HUES48 (cell line): ENCODE results near the gene IL6ST.
"Not testable (repeated sequence)": the region's sequence is repeated elsewhere in the genome, so short reads cannot be mapped to it uniquely, and the experiment has no call there.

Source experiments
- H3K27ac ChIP-seq: one replicate; pipeline ENCODE4 v1.7.0; 2013; ENCODE audit warnings: low read depth, low read length, inconsistent platforms
- H3K27me3 ChIP-seq: 2 replicates; pipeline ENCODE4 v1.6.1; 2013; ENCODE audit warnings: mild to moderate bottlenecking, low read length; ENCODE audit not compliant: control insufficient read depth, insufficient read depth
- H3K36me3 ChIP-seq: 2 replicates; pipeline ENCODE4 v1.6.1; 2013; ENCODE audit warnings: low read length; ENCODE audit not compliant: control insufficient read depth, insufficient read depth
- H3K4me1 ChIP-seq: 2 replicates; pipeline ENCODE4 v1.6.1; 2013; ENCODE audit warnings: mild to moderate bottlenecking, low read length; ENCODE audit not compliant: control insufficient read depth, insufficient read depth
- H3K4me3 ChIP-seq: 2 replicates; pipeline ENCODE4 v1.5.1; 2013; ENCODE audit warnings: mild to moderate bottlenecking, low read depth, low read length
- H3K9ac ChIP-seq: 2 replicates; pipeline ENCODE4 v1.6.1; 2013; ENCODE audit warnings: mild to moderate bottlenecking, low read depth, low read length, moderate library complexity
- H3K9me3 ChIP-seq: 2 replicates; pipeline ENCODE4 v1.6.1; 2013; ENCODE audit warnings: low read length; ENCODE audit not compliant: control insufficient read depth, insufficient read depth

The IL6ST gene

DNA sequence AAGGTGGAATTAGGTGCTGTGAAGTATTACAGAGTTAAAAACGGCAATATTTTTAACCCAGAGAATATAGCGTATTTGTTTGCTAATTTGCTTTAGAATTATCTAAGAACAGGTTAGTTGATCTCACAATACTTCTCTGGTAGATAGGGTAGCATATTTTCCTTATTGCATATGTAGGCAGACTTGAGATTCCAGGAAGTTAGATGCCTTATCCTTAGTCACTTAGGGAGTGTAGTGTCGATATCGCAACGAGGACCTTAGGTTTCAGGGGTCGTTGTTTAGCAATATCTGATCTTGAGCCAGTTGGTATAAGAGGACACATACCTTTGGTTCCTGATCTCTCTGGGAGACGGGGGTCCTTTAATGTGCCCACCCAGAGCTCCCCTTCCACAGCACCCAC, 28.5 kb upstream of the IL6ST start:
- no peaks in the 10 kb centered on the region for H3K27me3 ChIP-seq
- no peaks in the 10 kb centered on the region for H3K4me1 ChIP-seq
- no peaks in the 10 kb centered on the region for H3K36me3 ChIP-seq
- no peak overlapping the region for H3K4me3 ChIP-seq
- H3K27ac ChIP-seq = no peak overlapping the region
- no peak overlapping the region for H3K9ac ChIP-seq
- no peaks in the 10 kb centered on the region for H3K9me3 ChIP-seq

DNA sequence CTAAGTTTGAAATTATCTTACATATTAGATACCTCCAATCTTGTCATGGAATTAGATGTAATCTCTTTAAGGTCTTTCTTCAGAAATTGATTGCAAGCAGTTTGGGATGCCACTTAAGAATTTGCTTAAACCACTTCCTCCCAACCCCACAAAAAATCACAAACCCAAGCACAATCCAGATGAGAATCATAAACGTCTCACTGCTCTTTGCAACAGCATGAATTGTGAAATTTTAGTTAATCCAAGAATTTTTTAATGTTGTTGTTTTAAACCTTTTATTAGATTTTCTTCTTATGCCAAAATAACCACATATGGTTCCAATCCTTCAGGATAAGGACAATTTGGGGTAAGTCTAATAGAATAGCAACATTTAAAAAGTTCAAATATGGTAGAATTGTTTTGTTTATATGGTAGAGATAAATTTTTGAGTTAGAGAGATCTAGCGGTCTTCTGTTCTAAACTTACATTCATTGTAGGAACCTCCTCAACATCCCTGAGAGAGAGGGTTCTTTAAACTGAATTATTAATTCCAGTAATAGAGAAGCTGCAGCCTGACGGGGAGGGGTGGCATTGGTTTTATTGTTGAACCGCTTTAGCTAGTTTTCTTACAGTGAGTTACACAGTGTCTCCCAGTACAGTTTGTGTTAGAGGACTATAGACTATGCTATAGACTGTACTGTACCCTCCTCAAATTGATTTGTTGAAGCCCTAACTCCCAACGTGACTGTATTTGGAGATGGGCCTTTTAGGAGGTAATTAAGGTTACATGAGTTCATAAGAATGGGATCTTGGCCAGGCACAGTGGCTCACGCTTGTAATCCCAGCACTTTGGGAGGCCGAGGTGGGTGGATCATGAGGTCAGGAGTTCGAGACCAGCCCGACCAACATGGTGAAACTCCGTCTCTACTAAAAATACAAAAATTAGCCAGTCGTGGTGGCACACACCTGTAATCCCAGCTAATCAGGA, 24.8 kb upstream of the IL6ST start:
- H3K4me3 ChIP-seq = no peak overlapping the region
- H3K4me1 ChIP-seq = no peaks in the 10 kb centered on the region
- H3K9ac ChIP-seq = no peak overlapping the region
- H3K27me3 ChIP-seq = no peaks in the 10 kb centered on the region
- H3K36me3 ChIP-seq = no peaks in the 10 kb centered on the region
- no peak overlapping the region for H3K27ac ChIP-seq
- peaks cover 7% of the 10 kb centered on the region for H3K9me3 ChIP-seq

DNA sequence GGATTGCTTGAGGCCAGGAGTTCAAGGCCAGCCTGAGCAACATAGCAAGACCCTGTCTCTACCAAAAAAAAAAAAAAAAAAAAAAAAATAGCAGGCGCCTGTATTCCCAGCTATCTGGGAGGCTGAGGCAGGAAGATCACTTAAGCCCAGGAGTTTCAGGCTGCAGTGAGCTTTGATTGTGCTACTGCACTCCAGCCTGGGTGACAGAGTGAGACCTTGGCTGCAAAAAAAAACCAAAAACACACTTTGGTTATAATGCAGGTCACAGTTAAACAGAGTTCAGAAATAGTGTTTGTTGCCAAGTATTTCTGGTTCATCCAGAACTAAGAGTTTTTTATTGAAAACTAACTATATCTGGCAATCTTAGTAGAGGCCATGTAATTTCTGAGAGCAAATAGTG, 24.1 kb upstream of the IL6ST start:
- Histone ChIP-seq H3K4me3 (no peak overlapping the region), H3K9ac (no peak overlapping the region), H3K27me3 (no peaks in the 10 kb centered on the region), H3K4me1 (no peaks in the 10 kb centered on the region), H3K27ac (no peak overlapping the region), H3K9me3 (peaks cover 7% of the 10 kb centered on the region), H3K36me3 (no peaks in the 10 kb centered on the region)

DNA sequence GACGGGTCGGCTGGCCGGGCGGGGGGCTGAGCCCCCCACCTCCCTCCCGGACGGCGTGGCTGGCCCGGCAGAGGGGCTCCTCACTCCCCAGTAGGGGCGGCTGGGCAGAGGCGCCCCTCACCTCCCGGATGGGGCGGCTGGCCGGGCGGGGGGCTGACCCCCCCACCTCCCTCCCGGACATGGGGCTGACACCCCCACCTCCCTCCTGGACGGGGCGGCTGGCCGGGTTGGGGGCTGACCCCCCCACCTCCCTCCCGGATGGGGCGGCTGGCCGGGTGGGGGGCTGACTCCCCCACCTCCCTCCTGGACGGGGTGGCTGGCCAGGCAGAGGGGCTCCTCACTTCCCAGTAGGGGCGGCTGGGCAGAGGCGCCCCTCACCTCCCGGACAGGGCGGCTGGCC, 19.9 kb upstream of the IL6ST start:
- not testable (repeated sequence) for H3K9ac ChIP-seq, H3K27me3 ChIP-seq, H3K36me3 ChIP-seq, H3K27ac ChIP-seq, H3K9me3 ChIP-seq, H3K4me3 ChIP-seq, H3K4me1 ChIP-seq

DNA sequence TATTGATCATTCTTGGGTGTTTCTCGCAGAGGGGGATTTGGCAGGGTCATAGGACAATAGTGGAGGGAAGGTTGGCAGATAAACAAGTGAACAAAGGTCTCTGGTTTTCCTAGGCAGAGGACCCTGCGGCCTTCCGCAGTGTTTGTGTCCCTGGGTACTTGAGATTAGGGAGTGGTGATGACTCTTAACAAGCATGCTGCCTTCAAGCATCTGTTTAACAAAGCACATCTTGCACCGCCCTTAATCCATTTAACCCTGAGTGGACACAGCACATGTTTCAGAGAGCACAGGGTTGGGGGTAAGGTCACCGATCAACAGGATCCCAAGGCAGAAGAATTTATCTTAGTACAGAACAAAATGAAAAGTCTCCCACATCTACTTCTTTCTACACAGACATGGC, 19.2 kb upstream of the IL6ST start:
- H3K9ac ChIP-seq, H3K4me1 ChIP-seq, H3K27me3 ChIP-seq, H3K36me3 ChIP-seq, H3K9me3 ChIP-seq, H3K4me3 ChIP-seq, H3K27ac ChIP-seq: not testable (repeated sequence)

DNA sequence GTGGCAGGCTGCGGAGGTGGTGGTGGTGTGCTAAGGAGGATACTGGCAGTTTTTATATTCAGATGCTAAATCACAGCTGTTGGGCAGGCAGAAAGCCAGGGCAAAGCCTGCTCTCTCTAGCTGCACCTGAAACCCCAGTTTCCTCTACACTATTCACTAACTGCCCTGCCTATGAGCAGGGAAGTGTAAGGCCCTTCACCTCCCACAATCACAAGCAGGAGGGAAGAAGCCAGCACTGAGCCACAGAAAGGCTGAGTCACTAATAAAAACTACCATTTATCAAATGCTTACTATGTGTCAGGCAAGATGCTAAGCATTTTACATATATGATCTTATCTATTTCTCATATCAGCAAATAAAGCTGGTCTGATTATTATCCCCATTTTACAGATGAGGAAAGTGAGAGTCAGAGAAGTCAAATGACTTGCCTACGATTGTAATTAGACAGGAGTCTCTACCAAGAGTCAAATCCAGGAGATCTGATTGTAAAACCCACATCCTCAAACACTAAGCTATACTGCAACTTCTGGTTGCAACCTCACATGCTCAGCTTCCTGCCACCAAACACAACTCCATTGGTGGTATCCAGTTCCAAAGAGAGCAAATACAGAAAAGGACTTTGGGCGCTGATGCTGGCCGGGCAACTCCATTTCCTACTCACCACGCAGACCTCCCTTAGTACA, 17.7 kb upstream of the IL6ST start:
- Histone ChIP-seq H3K27ac (no peak overlapping the region), H3K4me3 (no peak overlapping the region), H3K9ac (no peak overlapping the region), H3K27me3 (no peaks in the 10 kb centered on the region), H3K9me3 (peaks cover 7% of the 10 kb centered on the region), H3K36me3 (no peaks in the 10 kb centered on the region), H3K4me1 (no peaks in the 10 kb centered on the region)

DNA sequence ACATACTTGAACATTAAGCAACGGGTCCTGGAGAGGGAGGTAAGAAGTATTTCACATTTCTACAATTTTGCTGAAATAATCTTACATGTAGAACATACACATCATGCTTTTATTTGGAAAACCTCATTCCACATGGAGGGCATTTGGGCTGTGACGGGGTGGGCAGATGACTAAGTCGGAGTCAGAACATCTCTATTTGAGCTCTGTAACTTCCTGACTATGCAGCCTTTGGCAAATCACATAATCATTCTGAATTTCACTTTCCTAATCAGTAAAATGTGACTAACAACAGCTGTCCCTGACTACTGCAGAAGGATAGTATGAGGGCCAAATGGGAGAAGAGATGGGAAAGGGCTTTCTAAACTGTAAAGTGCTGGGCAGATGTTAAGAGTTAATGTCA, 17.1 kb upstream of the IL6ST start:
- no peak overlapping the region for H3K27ac ChIP-seq

DNA sequence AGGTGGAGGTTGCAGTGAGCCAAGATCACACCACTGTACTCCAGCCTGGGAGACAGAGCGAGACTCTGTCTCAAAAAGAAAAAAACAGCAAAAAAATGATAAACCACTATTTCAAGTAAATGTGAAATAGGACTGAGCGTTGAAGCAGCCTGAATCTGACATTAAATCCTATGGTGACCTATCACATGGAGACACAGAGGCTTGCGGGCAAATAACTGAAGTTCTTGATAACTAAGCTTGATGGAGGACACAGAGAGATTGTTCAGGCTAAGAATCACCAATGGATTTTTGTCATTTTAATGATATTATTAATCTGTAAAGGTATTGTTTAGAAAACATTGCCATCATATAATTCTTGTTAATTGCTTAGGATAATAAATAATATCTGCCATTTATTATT, 15.7 kb upstream of the IL6ST start:
- Histone ChIP-seq H3K9me3 (no peaks in the 10 kb centered on the region), H3K27ac (no peak overlapping the region), H3K4me1 (no peaks in the 10 kb centered on the region), H3K27me3 (no peaks in the 10 kb centered on the region), H3K4me3 (no peak overlapping the region), H3K36me3 (no peaks in the 10 kb centered on the region), H3K9ac (no peak overlapping the region)

More for the DNA sequence above, 17.1 kb upstream of the IL6ST start:
- Histone ChIP-seq H3K9ac (no peak overlapping the region), H3K36me3 (no peaks in the 10 kb centered on the region), H3K4me1 (no peaks in the 10 kb centered on the region), H3K27me3 (no peaks in the 10 kb centered on the region), H3K9me3 (peaks cover 7% of the 10 kb centered on the region), H3K4me3 (no peak overlapping the region)

DNA sequence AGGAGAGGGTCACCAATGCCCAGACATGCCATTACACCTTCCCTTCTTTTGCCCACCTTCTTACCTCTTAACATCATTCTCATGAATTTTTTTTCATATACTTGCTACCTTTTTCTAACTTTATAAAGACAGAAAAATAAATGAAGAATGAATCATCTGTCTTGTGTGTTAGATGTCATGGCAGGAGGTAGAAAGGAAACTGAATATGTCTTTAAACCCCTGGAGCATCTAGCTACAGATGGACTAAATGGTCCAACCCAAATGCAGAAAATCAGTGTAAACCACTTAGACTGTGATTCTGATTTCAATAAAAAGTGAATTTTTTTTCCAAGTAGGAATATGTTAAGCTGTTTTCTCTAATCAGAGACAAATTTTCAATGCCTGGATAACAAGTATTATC, 11.8 kb upstream of the IL6ST start:
- no peak overlapping the region for H3K9ac ChIP-seq
- no peaks in the 10 kb centered on the region for H3K36me3 ChIP-seq
- H3K4me3 ChIP-seq = no peak overlapping the region
- no peaks in the 10 kb centered on the region for H3K4me1 ChIP-seq
- no peak overlapping the region for H3K27ac ChIP-seq
- H3K27me3 ChIP-seq = no peaks in the 10 kb centered on the region
- no peaks in the 10 kb centered on the region for H3K9me3 ChIP-seq

DNA sequence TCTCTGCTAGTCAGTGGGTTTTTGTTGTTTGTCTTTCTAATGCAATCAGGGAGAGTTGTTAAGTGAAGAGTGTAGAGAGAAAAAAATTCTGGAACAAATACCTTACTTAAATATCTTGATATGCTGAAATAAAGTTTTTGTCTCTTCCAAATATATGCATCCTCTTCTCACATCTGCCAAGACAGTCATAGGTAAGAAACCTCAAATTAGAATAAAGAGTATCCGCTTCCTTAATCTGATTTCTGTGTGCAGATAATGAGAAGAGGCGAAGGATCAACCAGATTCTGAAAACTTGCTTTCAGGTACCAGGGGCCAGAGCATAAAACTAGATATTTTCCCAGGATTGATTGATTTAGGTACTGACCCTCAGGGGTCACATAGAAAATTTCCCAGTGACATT, 11.3 kb upstream of the IL6ST start:
- Histone ChIP-seq H3K9me3 (no peaks in the 10 kb centered on the region), H3K9ac (no peak overlapping the region), H3K4me3 (no peak overlapping the region), H3K27me3 (no peaks in the 10 kb centered on the region), H3K4me1 (no peaks in the 10 kb centered on the region), H3K36me3 (no peaks in the 10 kb centered on the region), H3K27ac (no peak overlapping the region)

DNA sequence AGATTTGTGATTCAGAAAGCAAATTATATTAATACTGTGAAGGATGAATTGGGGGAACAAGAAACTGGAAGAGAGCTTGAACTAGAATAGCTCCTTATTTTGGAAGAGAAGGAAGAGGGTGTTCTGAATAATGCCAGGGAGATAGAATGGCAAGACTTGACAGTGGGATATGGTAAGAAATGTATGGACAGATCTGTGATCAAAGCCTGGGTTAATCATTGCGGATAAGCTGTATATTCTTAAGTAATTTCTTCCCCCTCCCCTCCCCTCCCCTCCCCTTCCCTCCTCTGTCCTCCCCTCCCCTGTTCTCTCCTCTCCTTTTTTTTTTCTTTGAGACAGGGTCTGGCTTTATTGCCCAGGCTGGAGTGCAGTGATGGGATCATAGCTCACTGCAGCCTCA, 10.1 kb upstream of the IL6ST start:
- Histone ChIP-seq H3K27me3 (no peaks in the 10 kb centered on the region), H3K9ac (no peak overlapping the region), H3K4me3 (no peak overlapping the region), H3K36me3 (no peaks in the 10 kb centered on the region), H3K9me3 (no peaks in the 10 kb centered on the region), H3K4me1 (no peaks in the 10 kb centered on the region), H3K27ac (no peak overlapping the region)
